ENCODE measurements around the gene PRSS36. TPM values are rescaled to one million over a fixed set of nuclear protein-coding genes. Genes with fewer than 3 reads are reported as not detected.
A peak's percentile ranks its signal among the peaks of the same experiment; 100 is the strongest.

Gene PRSS36
- total and polyA plus RNA-seq, 2 of the 4 experiments (the other 2 are of a cell fraction), result 0.18 to 0.55 TPM

GRCh38 chr16:31092330-31092729 is 57.5 kb downstream of the PRSS36 start:
- Histone ChIP-seq H3K56ac (ENCODE audit: extremely low read depth, insufficient read depth, low read length) (no peak overlapping the region), H3K4me3 (ENCODE audit: insufficient read depth, low read depth, low read length) (no peak overlapping the region), H3K18ac (ENCODE audit: low read depth, low read length) (no peak overlapping the region), H2BK120ac (ENCODE audit: low read depth, low read length) (no peak overlapping the region), H4K20me1 (ENCODE audit: insufficient read depth, low read length) (peaks cover 17% of the 10 kb centered on the region), H3K4ac (ENCODE audit: low read depth, low read length) (no peak overlapping the region), H3K27me3 (ENCODE audit: control insufficient read depth, insufficient read depth, low read length) (no peaks in the 10 kb centered on the region), H4K91ac (ENCODE audit: insufficient read depth, low read depth, low read length) (no peak overlapping the region), H3K9ac (ENCODE audit: low read depth, low read length) (no peak overlapping the region), H3K14ac (replicated peaks; ENCODE audit: low read depth, low read length) (no peak overlapping the region), H2AK9ac (replicated peaks; ENCODE audit: low read depth, low read length, poor library complexity) (peak overlapping the region; percentile 90), H2AK5ac (ENCODE audit: low read depth, low read length) (no peak overlapping the region; the same call in 1 of the 2 replicates), H3K4me2 (ENCODE audit: low read depth, low read length) (no peak overlapping the region), H3K9me1 (ENCODE audit: insufficient read depth, low read length) (peaks cover 15% of the 10 kb centered on the region), H2AFZ (replicated peaks; ENCODE audit: low read length, poor library complexity) (no peak overlapping the region), H3K36me3 (ENCODE audit: control insufficient read depth, insufficient read depth, low read length) (peaks cover 21% of the 10 kb centered on the region), H4K8ac (ENCODE audit: low read depth in 2 of 2, low read length in 2 of 2) (no peak overlapping the region), H3K4me1 (ENCODE audit: control insufficient read depth, insufficient read depth, low read length) (peaks cover 3% of the 10 kb centered on the region), H3K27ac (ENCODE audit: insufficient read depth, low read length) (no peak overlapping the region), H4K5ac (ENCODE audit: low read depth, low read length) (no peak overlapping the region), H3K9me3 (ENCODE audit: control insufficient read depth, insufficient read depth, low read length) (no peaks in the 10 kb centered on the region), H2BK15ac (ENCODE audit: low read depth, low read length) (no peak overlapping the region), H3K23ac (ENCODE audit: low read depth, low read length) (no peak overlapping the region), H2BK20ac (ENCODE audit: low read depth, low read length) (no peak overlapping the region), H3K79me1 (ENCODE audit: low read depth in 1 of 2, low read length in 2 of 2) (peaks cover 34 to 65% of the 10 kb centered on the region in 2 experiments; a peak in 3 of 4 replicates), H2BK5ac (ENCODE audit: low read depth, low read length, poor library complexity, severe bottlenecking) (no peak overlapping the region)
- DNase-seq, result peak; percentile 55
- CTCF ChIA-PET, result interaction anchor here (0.8 kb wide), 1 partner anchor 18 kb away, joined by 4 read pairs; the partner anchor contains the start of gene ZNF646
- no TSS peak for BruUV-seq (replicated peaks)
- POLR2A ChIA-PET (ENCODE audit: unreplicated experiment), result no interaction called here
- 60% methylated on average over 1 of the region's 5 CpGs; no CpG with 5 or more reads in 1 of the 2 experiments for WGBS, 2 experiments (ENCODE audit: extremely low coverage in 2 of 2, insufficient read length in 1 of 2)
- no peak for TF ChIP-seq RFX5 (IDR thresholded peaks at IDR 0.05; ENCODE audit: low read depth, low read length)
- no peak for TF ChIP-seq CTCF (conservative IDR thresholded peaks at IDR 0.05; ENCODE audit: low read depth, low read length)
- TF ChIP-seq RAD21 (IDR thresholded peaks at IDR 0.05; ENCODE audit: low read length), result no peak
- no peak for TF ChIP-seq RCOR1 (IDR thresholded peaks at IDR 0.05; ENCODE audit: insufficient replicate concordance, low read length)
- no peak for TF ChIP-seq USF2 (IDR thresholded peaks at IDR 0.05; ENCODE audit: low read depth, low read length)
- no peak for TF ChIP-seq MAFK (IDR thresholded peaks at IDR 0.05; ENCODE audit: low read depth, low read length)
- no peak for TF ChIP-seq BHLHE40 (IDR thresholded peaks at IDR 0.05; ENCODE audit: low read depth, low read length)
- TF ChIP-seq SMC3 (IDR thresholded peaks at IDR 0.05; ENCODE audit: low read depth, low read length), result no peak
- in situ Hi-C loops (cut with MboI; ENCODE audit: low sequenced_read_pairs) (no loop called here), intact Hi-C loops (cut with micrococcal nuclease) (loop anchor here (5.0 kb wide), 1 partner anchor 60 kb away; the partner anchor contains the start of gene STX4), dilution Hi-C loops (cut with HindIII; ENCODE audit: low sequenced_read_pairs, unreplicated experiment) (no loop called here)
- ATAC-seq (ENCODE audit: low read depth), result no peak
